Testis (tissue), 2 donors: ENCODE results near the gene VAPB.

ENCODE experiments used
- CTCF ChIP-seq, 3 experiments: fragments of 450-650 bp in 2 of 3; fragments of 200-600 bp in 1 of 3; sonication (generic) in 1 of 3; IDR thresholded peaks; one replicate each; pipeline ENCODE4 v1.5.1; 2016 to 2019; ENCODE audit warnings: antibody characterized with exemption in 3 of 3, mild to moderate bottlenecking in 2 of 3, moderate library complexity in 1 of 3
- POLR2A ChIP-seq: fragments of 450-650 bp; IDR thresholded peaks from one replicate; pipeline ENCODE4 v1.6.1; 2017; ENCODE audit warnings: antibody characterized with exemption, mild to moderate bottlenecking, moderate library complexity

- TF ChIP-seq CTCF (IDR thresholded peaks at IDR 0.05), result no peak
- no peak for TF ChIP-seq POLR2A
Observed at GRCh38 chr20:58458342-58459057, 69.5 kb downstream of the VAPB start.
